ENCODE data around the gene GCLM.
"Not testable (repeated sequence)": the region's sequence is repeated elsewhere in the genome, so short reads cannot be mapped to it uniquely, and the experiment has no call there.

The GCLM gene, protein sequence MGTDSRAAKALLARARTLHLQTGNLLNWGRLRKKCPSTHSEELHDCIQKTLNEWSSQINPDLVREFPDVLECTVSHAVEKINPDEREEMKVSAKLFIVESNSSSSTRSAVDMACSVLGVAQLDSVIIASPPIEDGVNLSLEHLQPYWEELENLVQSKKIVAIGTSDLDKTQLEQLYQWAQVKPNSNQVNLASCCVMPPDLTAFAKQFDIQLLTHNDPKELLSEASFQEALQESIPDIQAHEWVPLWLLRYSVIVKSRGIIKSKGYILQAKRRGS

DNA sequence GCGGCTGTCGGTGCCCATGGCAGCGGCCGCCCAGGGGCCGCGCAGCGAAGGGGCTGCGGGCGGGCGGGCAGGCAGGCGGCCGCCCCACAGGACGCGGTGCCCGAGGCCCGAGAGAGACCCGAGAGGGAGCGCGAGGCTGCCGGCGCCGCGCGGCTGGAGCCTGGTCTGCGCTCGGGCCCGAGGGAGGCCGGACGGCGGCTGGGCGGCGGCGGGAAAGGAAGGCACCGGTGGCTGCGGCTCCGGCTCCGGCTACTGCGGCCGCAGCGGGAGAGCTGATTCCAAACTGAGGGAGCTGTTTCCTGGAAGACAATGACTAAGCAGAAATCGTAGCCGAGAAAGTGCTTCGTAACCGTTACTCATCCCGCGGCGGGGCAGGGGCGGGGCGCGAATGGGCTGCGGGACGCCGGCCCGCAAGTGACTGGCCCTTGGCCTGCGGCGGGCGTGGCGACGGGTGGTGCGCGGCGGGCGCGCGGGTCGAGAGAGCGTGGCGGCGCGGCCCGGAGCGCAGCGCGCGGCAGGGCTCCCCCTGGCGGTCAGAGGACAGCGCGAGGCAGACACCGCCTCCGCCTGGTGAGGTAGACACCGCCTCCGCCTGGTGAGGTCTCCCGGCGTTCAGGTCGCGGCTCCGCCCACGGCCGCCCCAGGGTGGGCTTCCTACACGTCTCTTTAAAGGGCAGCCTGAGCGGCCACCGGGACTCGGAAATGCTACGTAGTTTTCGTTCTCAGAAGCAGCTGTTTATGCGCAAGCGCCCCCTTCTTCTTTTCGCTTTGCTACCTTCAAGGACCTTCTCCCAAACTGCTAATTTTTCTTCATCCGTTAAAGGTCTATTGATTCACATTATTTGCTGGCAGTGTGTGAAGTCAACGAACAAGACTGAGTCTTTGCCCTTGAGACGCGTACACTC, at the start of gene GCLM:
GCLM (minus strand) TSS at position 285 of the 905 bp plus-strand sequence; CDS start at position 18, 267 bp downstream.
- DNase-seq (ENCODE audit: low read depth) = peak; percentile 91

DNA sequence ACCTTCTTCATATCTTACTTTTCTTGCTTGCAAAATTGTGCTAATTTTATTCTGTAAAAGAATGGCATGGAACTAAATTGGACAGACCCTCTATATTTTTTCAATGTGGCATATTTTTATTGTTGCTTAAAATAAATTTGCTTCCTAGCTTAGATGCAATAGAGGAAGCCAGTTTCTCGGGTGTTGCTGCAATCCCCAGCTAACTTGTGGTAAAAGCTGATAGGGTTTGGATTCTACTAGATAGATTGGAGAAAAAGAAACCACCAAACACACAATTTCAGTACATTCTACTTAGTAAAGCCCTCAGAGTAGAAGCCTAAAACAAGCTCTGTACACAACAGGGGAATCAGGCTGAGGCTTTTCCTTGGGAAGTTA, 49.5 kb upstream of the GCLM start:
- DNase-seq (ENCODE audit: low read depth) = no peak

DNA sequence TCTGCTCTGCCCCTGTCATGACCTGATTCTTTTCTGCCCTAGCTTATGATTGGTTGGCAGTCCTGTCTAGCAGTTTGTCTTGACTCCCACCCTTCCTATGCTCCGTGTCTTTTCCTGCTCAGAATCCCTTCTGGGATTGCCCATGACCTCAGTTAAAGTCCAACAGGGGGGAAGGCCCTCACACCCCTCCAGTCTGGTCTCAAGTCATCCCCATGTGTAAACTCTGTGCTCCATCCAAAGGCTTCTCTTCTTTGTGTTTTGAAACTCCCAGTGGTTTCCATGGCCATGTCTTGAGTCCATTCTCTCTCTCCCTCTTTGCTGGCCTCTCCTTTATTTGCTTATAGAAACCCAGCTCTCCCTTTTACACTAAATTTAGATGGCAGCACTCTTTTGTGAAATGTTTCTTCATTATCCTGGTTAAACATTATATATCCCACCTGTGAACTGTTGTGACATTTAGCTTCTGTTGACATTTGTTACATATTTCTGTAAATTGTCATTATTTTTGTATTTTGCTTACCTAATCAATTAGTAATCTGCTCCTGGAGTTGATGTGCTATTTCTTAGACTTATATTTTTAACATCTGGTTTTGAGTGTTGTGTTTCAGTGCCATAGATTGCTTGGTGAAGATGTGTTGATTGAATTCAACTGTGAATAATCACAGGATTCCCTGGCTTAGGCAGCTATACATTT, 48.9 kb upstream of the GCLM start:
- no peak for DNase-seq (ENCODE audit: low read depth)

DNA sequence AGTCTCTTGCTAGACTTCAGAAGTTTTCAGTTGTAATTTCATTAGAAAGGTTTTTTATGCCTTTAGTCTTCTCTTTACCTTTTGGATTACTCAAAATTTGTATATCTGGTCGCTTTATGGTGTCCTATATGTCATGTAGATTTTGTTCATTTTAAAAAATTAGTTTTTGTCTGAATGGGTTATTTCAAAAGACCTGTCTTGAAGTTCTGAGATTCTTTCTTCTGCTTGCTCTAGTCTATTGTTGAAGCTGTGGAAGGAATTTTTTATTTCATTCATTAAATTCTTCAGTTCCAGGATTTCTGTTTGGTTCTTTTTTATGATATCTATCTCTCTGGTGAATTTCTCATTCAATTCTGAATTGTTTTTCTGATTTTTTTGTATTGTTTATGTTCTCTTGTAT, 46.5 kb upstream of the GCLM start:
- DNase-seq (ENCODE audit: low read depth) = no peak

DNA sequence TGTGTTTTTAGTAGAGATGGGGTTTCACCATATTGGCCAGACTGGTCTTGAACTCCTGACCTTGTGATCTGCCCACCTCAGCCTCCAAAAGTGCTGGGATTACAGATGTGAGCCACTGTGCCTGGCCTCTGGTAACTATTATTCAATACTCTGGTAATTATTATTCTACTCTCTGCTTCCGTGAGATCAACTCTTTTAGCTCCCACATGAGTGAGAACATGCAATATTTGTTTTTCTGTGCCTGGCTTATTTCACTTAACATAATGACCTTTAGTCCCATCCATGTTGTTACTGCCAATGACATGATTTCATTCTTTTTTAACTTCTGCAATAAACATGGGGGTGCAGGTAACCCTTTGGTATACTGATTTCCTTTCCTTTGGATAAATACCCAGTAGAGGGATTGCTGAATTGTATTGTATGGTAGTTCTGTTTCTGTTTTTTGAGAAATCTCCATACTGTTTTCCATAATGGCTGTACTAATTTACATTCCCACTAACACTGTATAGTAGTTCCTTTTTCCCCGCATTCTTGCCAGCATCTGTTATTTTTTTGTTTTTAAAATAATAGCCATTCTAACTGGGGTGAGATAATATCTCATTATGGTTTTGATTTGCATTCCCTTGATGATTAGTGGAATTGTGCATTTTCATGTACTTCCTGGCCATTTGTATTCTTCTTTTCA, 37.9 kb upstream of the GCLM start:
- DNase-seq (ENCODE audit: low read depth) = not testable (repeated sequence)

DNA sequence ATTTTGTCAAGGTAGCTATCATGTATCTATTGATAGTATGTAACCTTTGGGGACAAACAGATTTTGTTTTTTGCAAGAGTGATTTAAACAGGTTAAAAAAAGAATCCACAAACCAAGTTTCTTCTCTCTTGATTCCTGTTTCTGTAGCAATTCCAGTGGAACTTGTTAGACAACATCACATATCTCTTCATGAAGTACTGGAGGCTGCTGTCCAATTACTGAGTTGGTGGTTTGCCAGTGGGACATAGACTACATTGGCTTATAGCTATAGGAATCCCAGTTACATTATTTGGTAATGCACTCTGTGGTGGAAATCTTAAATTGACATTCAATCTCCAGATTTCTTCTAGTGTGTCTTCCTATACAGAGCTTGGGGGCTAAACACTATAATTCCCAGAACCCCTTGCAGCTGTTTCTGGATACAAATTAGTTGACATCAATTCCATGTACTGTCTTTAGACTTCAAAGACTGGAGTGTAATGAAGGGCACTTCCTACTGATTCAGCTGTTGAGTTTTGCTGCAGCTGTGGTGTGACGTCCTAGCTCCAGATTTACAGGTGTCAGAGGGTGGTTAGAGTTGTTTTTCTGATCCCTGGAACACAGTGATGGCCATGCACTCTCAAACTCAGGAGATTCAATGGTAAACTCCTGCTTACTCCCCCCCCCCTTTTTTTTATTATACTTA, 29.4 kb upstream of the GCLM start:
- DNase-seq (ENCODE audit: low read depth) = no peak

DNA sequence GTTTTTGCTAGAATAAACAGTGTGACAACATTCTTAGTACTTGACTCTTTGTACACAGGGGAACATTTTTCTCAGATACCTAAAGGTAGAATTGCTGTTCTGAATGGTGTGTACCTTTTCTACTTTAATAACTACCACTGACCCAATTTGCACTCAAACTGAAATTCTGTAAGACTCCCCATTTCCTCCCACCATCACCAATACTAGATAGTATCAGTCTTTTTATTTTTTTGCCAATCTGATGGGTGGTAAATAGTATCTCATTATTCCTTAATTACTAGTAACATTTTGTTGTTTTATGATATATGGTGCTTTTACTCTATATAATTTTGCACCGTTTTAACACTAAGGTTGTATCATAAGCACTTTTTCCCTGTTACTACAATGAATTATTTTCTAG, 28.8 kb upstream of the GCLM start:
- no peak for DNase-seq (ENCODE audit: low read depth)

DNA sequence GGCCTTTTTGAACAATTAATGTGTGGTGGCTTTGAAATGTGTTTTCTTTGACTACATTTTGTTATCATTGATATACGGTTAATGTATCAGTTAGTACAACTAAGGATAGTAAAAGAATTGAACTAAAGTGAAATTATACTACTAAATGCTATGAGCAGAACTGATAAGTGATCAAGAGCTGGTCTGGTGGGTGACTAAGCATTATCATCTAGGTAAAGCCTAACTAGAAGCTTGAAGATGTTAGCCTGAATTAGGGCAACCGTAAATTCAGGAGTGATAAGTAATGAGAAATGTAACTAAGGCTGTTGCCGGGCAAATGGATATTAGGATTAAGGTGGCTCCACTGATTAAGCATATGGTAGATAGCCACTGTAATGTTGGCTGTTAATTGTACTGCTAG, 16.0 kb upstream of the GCLM start:
- DNase-seq (ENCODE audit: low read depth) = no peak

DNA sequence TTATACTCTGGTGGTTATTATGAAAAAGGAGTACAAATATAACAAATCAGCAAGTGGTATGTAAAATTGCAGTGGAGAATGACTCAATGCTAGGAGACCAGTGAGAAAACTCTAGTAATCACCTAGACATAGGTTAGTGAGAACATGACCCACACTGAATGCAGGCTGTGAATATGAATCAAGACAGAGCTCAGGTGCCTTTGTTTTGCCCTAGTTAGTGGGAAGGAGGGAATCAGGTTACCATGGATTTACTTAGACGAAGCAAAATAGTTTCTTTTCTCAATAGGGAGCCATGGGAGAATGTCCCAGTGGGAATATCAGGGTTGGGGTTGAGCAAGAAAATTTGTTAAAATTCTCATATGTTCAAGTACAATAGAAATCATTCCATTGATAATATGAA, 10.6 kb upstream of the GCLM start:
- no peak for DNase-seq (ENCODE audit: low read depth)

DNA sequence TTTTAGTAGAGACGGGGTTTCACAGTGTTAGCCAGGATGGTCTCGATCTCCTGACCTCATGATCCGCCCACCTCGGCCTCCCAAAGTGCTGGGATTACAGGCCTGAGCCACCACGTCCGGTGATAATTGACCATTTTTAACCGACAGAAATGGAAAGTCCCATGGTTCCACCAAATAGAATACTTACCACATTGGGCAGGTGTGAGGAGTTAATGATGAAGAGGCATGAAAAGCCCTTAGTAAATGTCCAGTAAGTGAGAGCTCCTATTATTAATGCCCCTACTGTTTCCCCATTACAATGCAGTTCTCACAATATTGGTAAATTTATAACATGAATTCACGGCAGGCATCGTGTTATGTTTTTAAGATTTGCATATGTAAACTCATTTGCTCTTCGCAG, 8.1 kb upstream of the GCLM start:
- no peak for DNase-seq (ENCODE audit: low read depth)

DNA sequence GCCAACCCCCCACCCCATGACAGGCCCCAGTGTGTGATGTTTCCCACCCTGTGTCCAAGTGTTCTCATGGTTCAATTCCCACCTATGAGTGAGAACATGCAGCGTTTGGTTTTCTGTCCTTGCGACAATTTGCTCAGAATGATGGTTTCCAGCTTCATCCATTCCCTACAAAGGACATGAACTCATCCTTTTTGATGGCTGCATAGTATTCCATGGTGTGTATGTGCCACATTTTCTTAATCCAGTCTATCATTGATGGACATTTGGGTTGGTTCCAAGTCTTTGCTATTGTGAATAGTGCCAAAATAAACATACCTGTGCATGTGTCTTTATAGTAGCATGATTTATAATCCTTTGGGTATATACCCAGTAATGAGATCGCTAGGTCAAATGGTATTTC, 1.6 kb upstream of the GCLM start:
- not testable (repeated sequence) for DNase-seq (ENCODE audit: low read depth)

DNA sequence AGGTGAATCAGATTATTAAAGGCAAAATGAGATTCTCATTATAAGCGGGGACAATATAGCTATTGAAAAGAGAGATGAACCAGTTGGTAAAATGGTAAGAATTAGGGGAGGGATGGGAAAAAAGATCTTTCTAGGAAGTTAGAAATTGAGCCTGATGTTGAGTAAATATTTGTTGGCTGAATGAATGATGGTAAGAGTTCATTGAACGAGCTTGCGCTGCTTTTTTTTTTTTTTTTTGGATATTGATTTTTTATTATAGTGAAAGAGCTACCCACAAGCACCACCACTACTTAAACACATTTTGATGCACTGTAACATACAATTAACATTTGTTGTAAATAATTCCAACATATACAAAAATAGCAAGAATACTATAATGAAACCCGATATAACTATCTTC, 1.1 kb upstream of the GCLM start:
- no peak for DNase-seq (ENCODE audit: low read depth)

DNA sequence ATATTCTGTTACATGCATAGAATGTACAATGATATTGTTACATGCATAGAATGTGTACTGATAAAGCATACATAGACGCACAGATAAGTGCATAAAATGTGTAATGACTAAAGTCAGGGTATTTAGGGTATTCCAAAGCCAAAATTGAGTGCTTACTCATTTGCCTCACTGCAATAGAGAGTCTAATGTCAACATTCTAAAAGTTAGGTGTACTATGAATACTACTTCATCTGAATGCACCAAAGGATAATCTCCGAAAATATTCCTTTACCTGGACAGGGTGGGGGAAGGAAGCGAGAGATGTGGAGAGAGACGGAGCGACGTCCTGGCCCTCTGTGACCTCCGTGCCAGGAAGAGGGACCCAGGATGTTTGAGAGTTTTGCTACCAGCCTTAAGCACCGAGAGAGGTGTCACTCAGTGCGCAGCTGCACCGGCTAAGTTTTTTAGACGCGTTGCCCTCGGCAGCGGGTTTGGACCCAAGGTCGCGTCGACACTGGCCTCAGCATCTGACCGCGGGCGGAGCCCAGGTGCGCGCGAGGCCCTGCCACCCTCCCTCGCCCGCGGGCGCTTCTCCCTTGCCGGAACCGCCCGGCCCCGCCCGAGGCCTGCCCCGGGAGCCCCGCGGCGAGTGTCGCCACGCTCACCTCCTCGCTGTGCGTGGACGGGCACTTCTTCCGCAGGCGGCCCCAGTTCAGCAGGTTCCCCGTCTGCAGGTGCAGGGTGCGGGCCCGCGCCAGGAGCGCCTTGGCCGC, 660 bp downstream of the GCLM start:
- peak; percentile 30 for DNase-seq (ENCODE audit: low read depth)

DNA sequence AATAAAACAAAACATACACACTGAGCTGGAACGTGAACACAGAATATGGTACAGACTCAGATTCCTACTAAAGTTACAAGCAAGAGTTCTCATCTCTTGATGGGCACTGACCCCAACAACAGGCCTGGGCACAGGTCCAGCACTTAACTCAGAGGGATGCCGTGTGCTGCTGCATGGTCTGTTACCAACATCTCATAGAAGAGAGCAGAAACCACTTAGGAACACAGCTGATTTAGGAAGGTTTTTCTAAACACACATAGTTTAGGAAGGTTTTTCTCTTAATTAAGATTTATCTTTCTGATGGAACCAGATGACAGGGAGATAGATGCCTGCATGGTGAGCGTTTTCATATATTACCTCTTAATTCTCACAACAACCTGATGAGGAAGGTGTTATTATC, 1.5 kb downstream of the GCLM start:
- DNase-seq (ENCODE audit: low read depth) = no peak

DNA sequence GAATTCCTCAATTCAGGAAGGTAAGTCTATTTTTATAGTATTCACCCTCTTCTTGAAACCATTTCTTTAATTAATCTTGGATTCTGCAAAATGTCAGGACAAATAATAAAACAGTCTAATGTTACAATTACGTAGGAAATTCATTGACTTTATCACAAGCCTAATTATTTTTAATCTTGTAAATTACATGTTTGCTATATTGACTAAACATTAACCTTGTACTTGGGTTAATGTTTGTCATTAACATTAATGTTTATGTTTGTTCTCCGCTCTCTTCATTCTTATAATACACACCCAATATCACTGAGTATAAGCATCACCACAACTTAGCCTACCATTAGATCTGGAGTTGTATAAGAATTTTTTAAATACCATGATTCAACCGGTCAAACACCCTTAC, 2.8 kb downstream of the GCLM start:
- DNase-seq (ENCODE audit: low read depth) = no peak

DNA sequence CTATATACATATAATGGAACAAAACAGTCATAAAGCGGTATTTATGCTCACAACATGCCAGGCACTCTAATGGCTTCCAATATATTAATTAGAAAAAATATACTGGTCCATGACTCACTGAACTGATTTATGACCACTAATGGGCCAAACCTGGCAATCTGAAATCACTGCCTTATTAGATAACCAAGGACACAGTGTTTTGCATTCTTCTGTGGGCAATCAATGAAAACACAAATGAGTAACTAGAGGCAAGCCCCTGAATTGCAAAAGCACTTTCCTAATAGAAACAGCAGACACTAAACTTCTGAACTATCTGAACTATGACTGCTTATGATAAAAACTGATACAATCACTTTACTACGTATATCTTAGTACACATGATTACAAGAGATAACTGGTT, 3.5 kb downstream of the GCLM start:
- DNase-seq (ENCODE audit: low read depth) = no peak

DNA sequence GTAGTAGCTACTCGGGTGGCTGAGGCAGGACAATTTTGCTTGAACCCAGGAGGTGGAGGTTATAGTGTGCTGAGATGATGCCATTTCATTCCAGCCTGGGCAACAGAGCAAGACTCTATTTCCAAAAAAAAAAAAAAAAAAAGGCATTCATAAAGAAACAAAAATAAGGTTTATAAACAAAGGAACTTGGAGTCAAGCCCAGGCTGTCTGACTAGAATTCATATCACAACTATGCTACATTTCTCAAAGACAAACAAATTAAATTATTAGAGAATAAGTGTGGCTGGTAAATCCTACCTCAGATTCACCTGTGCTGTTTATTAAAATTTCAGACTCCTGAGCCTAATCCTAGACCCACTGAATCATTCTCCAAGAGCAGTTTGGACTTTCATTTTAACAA, 4.2 kb downstream of the GCLM start:
- DNase-seq (ENCODE audit: low read depth) = no peak

DNA sequence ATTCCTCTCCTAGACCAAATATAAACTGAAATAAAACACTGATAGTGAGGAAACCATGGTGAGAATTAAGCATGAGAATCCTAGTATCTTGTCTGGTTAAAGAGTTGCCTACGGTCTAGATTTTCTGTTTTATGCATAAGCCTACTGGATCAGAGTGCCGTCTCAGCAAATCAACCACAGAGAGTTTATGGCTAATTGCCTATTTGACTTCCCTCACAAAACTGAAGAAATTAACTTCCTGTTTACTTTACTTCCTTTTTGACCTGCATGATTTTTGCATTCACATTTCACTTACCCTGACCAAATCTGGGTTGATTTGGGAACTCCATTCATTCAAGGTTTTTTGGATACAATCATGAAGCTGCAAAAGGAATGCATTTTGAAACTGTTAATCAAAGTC, 5.0 kb downstream of the GCLM start:
- no peak for DNase-seq (ENCODE audit: low read depth)

DNA sequence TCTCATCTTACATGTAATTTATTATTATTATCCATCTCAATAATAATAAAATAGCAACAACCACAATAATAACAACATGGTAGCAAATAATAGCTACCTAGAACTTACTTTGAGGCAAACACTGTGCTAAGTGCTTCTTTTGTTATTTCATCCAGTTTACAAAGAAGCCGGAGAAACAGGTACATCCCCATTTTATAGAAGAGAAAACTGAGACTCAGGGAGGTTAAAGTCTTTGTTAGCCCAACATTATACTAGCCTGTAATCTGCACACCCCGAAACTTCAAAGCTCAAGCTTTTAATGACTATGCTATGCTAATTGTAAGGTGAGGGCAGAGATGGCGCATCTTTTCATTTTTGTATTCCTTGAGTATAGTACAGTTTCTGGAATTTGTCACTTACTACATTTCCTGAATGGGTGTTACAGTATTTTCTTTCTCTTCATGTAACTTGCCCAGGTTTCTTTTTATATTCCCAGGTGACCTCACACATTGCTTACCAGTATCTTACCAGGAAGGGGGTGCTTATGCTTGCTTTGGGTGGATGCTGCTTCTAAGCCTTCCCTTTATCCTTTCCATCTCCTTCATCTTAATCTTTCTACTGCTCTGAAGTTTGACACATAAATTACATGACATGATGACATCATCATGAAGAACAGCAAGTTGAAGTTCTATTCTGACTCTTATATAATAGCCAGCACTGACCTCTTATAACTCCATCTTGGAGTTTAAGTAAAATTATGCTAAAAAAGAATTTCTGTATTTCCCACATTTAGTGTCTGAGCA, 8.3 kb downstream of the GCLM start:
- DNase-seq (ENCODE audit: low read depth) = no peak

DNA sequence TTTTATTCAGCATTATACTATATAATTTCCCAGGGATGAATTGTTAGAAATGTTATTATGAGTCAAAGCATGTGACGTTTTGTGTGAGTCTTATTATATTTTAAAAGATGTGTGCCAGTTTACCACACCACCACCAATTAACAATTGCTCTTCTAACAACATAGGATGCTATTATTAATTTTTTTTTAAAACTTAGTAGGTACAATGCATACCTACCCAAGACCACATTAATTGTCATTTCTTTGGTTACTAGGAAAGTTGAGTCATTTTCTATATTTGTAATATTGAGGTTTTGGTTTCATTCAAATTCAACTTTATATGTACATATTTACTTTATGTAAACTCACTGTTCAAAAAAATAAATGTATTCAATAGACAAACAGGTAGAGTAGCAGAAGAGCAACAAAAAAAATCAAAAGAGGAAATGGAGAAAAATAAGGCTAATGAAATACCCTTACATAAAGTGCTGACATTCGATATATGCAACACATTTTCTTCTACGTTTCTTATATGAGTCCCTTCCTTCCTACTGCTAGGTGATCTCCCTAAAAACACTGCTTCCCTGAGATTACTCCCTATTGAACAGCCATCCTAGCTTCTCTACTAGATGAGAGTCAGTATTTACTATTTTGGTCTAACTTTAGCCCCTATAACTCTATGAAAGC, 9.6 kb downstream of the GCLM start:
- no peak for DNase-seq (ENCODE audit: low read depth)

Data from stimulated activated CD8-positive, alpha-beta memory T cell treated with anti-CD3 and anti-CD28 coated beads, Interleukin-4, amount 100 ng/mL, for 24 hours (primary cell).